HepG2 (cell line): ENCODE results near the gene AKR7A3.

Source experiments
- BHLHE40 ChIP-seq: IDR thresholded peaks from 2 replicates; pipeline ENCODE4 v1.6.1; 2011; ENCODE audit warnings: low read length, improper control_type of control experiment
- GABPB1 ChIP-seq: IDR thresholded peaks from 2 replicates; pipeline ENCODE4 v1.6.1; 2016; ENCODE audit warnings: mild to moderate bottlenecking, missing genetic modification reagents, moderate library complexity, missing compliant biosample characterization
- HNRNPK ChIP-seq: fragments of 200-400 bp; formaldehyde crosslinking; IDR thresholded peaks from 2 replicates; pipeline ENCODE4 v1.6.1; 2018; ENCODE audit warnings: low read length, low read depth, moderate library complexity, mild to moderate bottlenecking; ENCODE audit not compliant: poor library complexity, severe bottlenecking
- NCOA1 ChIP-seq: sonication (generic); formaldehyde crosslinking; IDR thresholded peaks from 2 replicates; pipeline ENCODE4 v1.9.0; 2021; ENCODE audit warnings: missing genetic modification reagents
- POLR2AphosphoS5 ChIP-seq: IDR thresholded peaks from 2 replicates; pipeline ENCODE4 v1.6.1; 2012; ENCODE audit warnings: low read depth, low read length
- RXRA ChIP-seq: sonication (generic); formaldehyde crosslinking; IDR thresholded peaks from 2 replicates; pipeline ENCODE4 v1.5.1; 2020; ENCODE audit warnings: missing genetic modification reagents
- SATB2 ChIP-seq: sonication (generic); formaldehyde crosslinking; IDR thresholded peaks from 2 replicates; pipeline ENCODE4 v1.5.0; 2020; ENCODE audit warnings: missing genetic modification reagents
- SP1 ChIP-seq, 2 experiments: fragments of 450-650 bp in 1 of 2; sonication (generic) in 1 of 2; formaldehyde crosslinking in 1 of 2; IDR thresholded peaks; 2 replicates each; pipeline versions ENCODE4 v1.4.0 to v1.6.1; 2016 to 2020; ENCODE audit warnings: missing genetic modification reagents in 1 of 2
- TCF7L2 ChIP-seq: IDR thresholded peaks from 2 replicates; pipeline ENCODE4 v1.6.1; 2011; ENCODE audit warnings: mild to moderate bottlenecking, low read depth, low read length, moderate library complexity
- U2AF1 ChIP-seq: fragments of 200-400 bp; formaldehyde crosslinking; optimal IDR thresholded peaks from 2 replicates; pipeline ENCODE3; 2017; ENCODE audit warnings: mild to moderate bottlenecking, low read depth, low read length

DNA sequence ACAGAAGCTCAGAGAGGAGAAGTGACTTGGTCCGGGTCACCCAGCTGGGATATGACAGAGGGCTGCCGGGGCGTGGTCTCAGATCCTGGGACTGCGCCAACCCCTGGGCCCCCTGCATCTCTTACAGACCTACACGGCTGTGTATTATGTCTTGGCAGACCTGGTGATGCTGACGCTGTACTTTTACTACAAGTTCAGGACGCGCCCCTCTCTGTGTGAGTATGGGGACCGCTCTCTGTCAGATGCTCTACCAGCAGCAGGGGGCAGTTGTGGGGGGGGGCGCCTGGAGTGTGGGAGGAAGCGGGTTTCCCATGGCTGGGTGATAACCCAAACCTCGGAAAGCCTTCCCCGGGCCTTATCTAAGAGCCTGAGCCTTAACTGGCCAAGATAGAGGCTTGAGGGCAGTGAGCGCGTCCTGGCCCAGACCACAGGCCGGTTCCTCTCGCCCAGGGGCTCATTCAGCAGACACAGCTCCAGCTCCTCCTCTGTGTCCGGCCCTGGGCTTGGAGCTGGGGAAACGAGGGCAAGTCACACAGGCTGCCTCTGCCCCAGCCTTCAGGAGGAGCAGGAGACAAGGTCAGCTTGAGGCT, 36.9 kb upstream of the AKR7A3 start:
- TF ChIP-seq POLR2AphosphoS5 (no peak), SATB2 (CRISPR knock-in tag) (no peak), HNRNPK (no peak), NCOA1 (CRISPR knock-in tag) (no peak), SP1 (IDR thresholded peaks at IDR 0.05) (no peak), SP1 (CRISPR knock-in tag; IDR thresholded peaks at IDR 0.05) (no peak), BHLHE40 (no peak), GABPB1 (CRISPR knock-in tag) (no peak), RXRA (CRISPR knock-in tag) (no peak), TCF7L2 (no peak), U2AF1 (no peak)
